G401.6 (cell line): Measurements from ENCODE around the gene PTDSS2.

ENCODE experiments used
- FAIRE-seq: peaks from 2 replicates; lab custom pipeline; 2012; peaks lifted over from hg19 to GRCh38; lab: Jason Lieb, UNC

The PTDSS2 gene

DNA sequence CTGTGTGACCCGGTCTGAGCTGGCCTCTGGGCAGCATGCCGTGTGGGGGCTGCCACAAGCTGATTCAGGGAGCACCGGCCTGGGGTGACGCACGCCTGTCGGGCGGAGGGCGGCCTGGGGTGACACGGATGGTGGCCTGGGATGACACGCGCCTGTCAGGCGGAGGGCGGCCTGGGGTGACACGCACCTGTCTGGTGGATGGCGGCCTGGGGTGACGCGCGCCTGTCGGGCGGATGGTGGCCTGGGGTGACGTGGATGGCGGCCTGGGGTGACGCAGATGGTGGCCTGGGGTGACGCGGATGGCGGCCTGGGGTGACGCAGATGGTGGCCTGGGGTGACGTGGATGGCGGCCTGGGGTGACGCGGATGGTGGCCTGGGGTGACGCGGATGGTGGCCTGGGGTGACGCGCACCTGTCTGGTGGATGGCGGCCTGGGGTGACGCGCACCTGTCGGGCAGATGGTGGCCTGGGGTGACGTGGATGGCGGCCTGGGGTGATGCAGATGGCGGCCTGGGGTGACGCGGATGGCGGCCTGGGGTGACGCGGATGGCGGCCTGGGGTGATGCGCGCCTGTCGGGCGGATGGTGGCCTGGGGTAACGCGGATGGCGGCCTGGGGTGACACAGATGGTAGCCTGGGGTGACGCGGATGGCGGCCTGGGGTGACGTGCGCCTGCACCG lies 21.5 kb downstream of the PTDSS2 start:
- no peak for FAIRE-seq

DNA sequence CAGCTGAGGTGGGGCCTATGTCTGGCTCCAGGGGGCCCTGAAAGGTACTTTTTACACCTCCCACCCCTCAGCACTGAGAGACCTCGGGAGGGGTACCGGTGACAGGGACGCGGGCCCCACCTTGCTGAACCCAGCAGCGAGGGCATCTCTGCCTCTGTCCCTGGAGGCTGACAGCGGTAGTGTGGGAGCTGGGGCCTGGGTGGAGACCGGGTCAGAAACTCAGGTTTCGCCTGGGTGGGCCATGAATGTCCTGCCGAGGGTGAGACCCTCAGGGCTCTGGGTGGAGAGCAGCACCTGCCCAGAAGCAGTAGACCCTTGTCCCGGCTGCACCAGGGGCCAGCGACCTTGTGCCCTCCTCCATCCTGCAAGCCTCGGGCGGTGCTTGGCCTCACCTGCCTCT lies 22.2 kb downstream of the PTDSS2 start:
- no peak for FAIRE-seq

DNA sequence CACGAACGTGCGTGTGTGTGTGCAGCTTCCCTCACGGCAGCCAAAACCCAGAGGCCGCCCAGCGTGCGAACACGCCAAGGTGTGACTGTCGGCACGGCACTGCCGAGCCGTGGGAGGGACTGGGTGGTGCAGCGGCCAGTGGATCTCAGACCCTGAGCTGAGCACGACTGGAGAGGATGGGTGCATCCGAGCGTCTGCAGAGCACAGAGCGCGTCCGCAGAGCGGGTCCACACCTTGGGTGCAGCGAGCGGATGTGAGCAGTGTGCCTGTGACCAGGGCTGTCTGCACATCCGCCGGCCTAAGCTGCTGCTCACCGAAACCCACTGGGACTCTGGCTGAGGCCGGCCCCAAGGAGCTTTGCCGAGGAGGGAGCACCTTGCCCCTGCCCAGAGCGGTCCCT lies 22.7 kb downstream of the PTDSS2 start:
- no peak for FAIRE-seq

DNA sequence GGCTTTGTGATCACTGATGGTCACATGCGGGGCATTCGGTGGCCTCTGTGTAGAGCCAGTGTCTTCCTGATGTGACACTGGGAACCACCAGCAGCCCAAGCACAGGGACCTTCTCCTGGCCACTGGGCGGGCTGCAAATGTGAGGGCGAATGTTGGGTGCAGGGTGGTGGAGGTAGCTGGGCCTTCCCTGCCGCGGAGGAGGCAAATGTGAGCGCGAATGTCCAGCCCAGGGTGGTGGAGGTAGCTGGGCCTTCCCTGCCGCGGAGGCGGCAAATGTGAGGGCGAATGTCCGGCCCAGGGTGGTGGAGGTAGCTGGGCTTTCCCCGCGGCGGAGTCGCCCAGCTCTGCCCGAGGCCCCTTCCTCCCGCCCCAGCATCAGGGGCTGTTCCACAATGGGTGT lies 23.3 kb downstream of the PTDSS2 start:
- FAIRE-seq, result no peak

DNA sequence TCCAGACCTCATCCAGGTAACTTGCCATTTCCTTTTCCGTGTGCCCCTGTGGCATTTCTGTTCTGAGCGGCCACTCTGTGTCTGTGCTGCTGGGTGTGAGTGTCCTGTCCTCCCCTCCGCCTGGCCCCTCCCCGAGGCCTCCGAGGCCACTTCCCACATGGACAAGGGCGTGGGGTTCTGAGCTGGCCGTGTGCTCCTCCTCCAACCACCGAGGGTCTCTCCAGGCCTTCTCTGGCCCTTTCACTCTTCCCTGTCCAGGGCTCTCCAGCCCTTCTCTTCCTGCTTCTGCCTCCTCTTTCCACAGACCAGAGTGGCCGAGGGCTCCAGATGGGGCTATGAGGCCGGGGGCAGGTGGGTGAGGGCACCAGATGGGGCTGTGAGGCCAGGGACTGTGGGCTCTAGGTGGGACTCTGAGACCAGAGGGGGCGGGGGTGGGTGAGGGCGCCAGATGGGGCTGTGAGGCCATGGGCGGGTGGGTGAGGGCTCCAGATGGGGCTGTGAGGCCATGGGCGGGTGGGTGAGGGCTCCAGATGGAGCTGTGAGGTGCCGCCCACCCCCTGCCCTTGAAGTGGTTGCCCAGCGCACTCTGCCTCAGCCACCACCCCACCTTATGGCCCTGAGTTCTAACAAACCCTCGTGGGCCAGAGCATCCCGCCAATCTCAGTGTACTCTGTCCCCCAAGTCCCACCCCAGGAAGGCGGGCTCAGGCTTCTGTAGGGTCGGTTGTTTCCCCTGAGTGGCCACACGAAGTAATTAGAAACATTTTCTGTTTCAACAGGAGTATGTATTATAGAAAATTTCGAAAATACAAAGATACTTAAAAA lies 24.1 kb downstream of the PTDSS2 start:
- FAIRE-seq, result no peak

DNA sequence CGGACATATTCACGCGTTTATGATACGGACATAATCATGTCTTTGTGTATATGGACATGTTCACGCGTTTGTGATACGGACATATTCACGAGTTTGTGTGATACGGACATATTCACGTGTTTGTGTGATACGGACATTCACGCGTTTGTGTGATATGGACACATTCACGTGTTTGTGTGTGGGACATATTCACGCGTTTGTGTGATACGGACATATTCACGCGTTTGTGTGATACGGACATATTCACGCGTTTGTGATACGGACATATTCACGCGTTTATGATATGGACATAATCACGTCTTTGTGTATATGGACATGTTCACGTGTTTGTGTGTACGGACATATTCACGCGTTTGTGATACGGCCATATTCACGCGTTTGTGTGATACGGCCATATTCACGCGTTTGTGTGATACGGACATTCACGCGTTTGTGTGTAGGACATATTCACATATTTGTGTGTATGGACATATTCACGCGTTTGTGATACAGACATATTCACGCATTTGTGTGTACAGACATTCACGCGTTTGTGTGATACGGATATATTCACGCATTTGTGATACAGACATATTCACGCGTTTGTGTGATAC lies 24.9 kb downstream of the PTDSS2 start:
- no peak for FAIRE-seq

DNA sequence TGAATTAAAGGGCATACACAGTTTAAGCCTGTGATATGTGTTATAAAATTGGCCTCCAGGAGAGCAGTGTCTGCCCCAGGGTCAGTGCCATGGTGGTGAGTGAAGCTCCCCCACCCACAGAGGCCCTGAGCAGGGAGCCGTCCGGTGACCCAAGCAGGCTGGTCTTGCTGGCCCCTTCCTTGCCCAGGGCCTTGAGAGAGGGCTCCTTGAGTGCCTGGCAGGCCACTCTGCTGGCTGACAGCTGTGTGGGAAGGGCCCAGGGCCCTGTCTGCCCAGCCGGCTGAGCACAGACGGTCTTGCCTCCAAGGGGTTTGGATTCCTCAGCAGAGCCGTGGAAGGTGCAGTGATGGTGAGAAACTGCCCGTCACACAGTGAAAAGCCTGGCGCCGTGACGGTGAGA lies 25.9 kb downstream of the PTDSS2 start:
- FAIRE-seq, result no peak

DNA sequence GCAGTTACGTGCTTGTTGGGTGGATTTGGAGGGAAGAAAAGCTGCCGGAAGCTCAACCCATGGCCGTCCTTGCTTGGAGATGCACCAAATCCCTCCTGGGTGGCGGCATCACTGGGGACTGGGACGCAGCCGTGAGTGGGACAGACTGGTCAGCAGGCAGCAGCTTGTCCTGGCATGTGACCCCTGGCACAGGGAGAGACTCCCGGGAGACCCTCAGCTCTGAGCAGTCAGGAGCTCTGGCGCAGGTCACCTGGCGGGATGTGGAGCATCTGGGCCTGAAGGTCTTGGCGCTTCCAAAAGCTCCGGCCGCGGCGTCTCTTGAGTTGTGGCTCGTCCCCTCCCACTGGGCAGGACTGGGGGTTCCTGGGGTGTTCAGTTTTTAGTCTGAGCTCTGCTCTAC lies 26.3 kb downstream of the PTDSS2 start:
- FAIRE-seq, result no peak

DNA sequence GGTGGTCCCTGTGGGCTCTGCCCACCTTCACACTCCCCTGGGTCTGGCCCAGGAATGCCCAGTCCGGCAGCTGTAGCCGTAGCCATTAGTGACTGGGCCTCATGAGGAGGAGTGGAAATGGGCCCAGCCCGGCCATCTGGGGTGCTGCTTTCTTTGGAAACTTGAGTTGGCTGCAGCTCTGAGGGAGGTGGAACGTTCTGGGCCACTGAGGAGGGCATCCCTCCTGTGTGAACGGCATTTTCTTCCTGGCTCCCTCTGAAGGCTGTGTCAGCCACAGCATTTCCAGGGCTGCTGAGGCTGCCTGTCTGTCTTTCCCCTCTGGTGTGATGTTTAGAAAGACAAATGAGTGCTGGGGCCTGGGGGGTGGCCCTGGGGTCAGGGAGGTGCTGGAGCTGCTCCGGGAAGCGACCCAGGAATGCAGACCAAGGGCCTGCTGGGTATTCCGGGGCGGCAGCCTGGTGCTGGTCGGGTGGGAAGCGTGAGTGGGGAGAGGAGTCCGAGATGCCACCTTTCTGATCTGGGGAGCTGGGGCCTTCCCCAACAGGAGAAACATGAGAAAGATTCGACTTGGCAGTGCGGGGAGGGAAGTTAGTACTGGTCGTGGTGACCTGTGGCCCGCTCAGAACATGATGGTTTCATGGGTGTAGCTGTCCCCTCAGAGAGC lies 27.1 kb downstream of the PTDSS2 start:
- no peak for FAIRE-seq

DNA sequence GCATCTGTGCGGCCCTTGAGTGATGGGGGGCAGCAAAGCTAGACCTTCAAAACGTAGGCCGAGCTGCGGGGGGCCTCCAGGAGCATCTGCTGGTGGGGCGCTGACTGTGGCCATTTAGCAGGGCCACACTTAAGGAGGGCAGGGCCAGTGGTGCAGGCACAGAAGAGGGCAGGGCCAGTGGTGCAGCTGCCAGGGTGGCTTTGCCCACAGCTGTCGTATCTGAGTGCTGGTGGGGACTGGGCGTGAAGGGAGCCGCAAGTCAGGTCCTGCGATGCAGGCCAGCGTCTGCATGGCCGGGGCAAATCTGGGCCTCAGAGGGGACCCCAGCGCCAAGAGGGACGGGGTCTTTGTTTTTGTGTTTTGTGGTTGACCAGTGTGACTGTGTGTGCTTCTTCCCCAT lies 29.2 kb downstream of the PTDSS2 start:
- FAIRE-seq, result no peak

DNA sequence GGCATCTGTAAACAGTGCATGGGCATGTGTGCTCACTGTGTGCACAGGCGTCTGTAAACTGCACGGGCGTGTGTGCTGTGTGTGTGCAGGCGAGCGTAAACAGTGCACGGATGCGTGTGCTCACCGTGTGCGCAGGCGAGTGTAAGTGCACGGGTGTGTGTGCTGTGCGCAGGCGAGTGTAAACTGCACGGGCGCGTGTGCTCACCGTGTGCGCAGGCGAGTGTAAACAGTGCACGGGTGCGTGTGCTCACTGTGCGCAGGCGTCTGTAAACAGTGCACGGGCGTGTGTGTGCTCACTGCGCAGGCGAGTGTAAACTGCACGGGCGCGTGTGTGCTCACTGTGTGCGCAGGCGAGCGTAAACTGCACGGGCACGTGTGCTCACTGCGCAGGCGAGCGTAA lies 34.5 kb downstream of the PTDSS2 start:
- FAIRE-seq, result no peak

DNA sequence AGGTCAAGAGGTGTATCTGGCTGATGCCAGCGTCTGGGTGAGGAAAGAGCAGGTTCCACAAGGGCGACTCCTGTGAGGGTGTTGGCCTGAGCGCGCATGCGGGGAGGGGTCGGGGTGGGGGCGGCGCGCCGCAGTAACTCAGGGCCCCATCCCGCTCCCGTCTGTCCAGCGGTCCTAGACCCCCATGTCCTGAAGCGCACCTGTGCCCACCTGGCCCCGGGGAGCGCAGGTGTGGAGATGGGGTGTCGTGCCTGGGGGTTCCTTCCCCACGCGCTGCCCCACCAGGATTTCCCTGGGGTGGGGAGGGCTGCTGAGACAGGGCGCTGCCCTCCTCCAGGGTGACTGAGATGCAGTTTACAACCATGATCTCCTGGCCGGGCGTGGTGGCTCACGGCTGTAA lies 36.1 kb downstream of the PTDSS2 start:
- FAIRE-seq, result no peak

DNA sequence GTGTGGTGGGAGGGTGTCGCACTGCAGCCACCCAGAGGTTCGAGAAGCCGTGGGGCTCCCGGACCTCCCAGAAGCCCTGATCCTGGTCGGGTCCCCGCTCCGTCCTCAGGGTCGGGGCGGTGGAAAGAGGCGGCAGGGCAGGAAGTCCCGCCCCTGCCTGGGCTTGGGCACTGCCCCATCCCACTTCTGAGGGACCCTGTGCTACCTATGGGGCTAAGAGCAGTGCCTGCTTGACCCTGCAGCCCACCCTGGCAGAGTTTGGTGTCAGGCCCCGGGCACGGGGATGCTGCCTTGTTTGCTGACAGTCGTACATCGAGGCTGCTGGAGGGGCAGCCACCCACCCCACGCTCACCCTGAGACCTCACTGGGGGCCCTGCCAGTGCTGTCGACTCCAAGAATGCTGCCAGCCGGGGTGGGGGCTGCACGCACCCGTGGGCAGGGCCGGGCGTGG lies 37.5 kb downstream of the PTDSS2 start:
- no peak for FAIRE-seq

DNA sequence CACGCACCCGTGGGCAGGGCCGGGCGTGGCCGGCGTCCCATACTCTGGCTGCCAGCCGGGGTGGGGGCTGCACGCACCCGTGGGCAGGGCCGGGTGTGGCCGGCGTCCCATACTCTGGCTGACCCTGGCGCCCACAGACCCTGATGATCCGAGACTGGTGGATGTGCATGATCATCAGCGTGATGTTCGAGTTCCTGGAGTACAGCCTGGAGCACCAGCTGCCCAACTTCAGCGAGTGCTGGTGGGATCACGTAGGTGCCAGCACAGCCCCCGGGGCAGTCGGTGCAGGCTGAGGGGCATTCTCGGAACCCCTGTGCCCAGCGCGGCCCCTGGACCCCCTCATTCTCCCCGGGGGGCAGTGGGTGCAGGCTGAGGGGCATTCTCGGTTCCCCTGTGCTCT lies 38.0 kb downstream of the PTDSS2 start:
- no peak for FAIRE-seq

DNA sequence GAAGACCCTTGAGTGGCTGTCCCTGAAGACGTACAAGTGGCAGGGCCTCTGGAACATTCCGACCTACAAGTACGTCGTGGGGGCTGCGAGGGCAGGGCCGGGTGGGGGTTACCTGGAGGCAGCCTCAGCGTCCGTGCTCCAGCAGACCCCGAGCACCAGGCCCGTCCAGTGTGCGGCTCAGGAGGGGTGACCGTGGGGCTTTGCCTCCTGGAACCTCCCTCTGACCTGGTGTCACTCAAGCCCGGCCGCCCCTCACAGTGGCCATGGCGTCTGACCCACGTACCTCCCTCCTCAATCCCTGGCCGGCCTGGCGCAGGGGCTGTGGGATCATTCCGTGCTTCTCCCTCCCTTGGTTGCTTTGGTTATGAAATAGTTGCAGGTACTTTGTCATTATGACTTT lies 38.5 kb downstream of the PTDSS2 start:
- FAIRE-seq, result no peak

DNA sequence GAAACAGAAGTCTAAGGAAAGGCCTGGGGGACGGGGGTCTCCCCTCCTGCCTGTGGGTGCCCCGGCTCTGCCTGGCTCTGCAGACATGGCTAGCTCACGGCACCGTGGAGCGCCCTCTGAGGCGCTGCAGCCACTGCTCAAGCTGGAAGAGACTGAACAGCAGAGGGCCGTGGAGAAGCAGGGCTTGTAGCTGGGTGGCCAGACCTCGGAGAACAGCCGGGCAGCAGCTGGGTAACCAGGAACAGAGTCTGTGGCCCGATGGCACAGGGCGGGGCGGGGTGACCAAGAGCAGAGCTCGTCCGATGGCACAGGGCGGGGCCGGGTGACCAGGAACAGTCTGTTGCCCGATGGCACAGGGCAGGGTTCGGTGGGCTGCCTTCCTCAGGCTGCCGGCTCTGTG lies 38.9 kb downstream of the PTDSS2 start:
- FAIRE-seq, result no peak

DNA sequence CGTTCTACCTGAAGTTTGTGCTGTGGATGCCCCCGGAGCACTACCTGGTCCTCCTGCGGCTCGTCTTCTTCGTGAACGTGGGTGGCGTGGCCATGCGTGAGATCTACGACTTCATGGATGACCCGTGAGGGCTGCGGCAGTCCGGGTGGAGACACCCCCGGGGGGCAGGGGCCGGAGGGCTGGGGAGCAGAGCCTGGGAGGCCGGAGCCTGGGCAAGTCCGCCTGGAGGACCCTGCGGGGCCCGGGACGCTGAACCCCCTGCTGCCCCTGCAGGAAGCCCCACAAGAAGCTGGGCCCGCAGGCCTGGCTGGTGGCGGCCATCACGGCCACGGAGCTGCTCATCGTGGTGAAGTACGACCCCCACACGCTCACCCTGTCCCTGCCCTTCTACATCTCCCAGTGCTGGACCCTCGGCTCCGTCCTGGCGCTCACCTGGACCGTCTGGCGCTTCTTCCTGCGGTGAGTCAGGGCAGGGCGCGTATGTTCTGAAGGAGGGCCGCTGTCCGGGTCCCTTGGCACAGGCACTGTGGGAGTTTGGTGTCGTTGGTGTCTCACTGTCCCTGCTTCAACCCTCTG lies 39.6 kb downstream of the PTDSS2 start:
- no peak for FAIRE-seq

DNA sequence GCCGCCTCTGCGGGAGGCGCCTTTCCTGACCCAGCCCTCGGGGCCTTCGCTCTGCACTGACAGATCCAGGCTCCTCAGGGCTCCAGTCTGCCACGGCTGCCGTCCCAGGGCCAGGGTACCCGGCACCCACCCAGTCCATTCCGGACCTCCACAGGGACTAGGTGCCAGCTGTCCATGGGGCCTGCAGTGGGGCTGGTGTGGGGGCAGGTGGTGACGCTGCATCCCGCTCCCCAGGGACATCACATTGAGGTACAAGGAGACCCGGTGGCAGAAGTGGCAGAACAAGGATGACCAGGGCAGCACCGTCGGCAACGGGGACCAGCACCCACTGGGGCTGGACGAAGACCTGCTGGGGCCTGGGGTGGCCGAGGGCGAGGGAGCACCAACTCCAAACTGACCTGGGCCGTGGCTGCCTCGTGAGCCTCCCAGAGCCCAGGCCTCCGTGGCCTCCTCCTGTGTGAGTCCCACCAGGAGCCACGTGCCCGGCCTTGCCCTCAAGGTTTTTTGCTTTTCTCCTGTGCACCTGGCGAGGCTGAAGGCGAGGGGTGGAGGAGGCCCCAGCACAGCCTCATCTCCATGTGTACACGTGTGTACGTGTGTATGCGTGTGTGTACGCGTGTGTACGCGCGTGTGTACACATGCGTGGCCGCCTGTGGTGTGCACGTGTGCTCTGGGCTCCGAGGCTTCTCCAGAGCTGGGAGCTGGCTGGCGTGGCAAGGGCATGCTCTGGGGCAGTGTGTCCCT lies 40.3 kb downstream of the PTDSS2 start:
- FAIRE-seq, result no peak

DNA sequence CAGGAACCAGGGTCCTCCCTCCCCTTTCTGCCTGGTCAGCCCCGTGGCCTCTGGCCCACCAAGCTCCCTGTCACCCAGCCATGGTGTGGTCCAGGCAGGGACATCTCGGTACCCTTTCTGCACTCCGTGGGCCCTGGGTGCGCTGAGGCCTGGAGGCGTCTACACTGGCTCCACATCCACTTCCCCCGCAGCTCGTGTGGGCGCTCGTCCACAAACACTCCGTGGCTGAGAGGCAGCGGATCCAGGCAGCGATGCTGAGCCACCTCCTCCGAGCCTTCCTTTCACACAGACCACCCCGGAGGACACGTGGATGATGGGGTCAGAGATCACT lies 40.8 kb downstream of the PTDSS2 start:
- FAIRE-seq, result no peak

DNA sequence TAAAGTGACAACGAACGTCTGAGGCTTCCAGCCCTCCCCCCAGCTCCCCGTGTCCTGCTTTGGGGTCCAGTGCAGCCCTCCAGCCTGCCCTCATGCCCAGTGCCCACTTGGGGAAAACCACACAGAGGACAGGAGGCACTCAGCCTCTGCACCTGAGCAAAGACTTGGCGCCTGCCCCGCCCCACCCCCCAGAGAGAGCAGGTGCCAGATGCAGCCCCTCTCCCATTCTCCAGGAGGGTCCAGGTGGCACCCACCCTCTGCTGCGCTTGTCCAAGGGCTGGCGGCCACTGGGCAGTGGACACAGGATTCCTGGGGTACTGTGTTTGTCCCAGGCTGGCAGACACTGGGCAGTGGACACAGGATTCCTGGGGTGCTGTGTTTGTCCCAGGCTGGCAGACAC lies 41.3 kb downstream of the PTDSS2 start:
- no peak for FAIRE-seq

DNA sequence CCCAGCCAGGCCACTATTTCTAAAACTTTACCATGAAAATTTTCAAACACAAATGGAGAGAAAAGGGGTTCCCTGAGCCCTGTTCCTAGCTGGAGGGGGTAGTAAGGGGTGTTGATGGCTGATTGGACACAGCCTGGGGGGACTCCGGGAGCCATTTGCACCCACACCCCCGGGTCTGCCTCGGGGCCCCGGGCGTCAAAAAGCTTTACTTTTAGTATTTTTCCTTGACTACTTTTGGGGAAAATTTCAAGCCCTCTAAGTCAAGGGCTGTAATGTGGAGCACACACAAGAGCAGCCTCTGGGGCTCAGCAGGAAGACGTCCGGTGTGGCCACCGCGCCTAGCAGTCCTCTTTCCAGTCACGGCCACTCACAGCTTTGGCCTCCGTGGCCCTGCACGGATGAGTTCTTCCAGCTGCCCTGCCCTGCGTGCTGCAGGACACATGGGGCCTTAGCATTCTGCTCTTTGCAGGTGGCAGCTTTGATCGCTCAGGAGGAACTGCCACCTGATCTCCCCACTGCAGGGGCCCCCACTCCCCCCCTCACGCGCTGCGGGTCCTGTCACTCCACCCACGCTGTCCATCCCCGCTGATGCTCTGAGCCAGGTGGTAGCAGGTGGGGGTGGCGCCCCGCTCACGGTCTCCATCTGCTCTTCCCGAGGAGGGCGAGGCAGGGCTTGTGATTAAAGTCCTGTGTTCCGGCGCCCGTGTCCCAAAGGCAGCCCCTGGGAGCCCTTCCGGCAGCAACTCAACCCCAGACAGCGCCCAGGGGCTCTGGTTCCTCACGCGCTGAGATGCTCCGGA lies 42.5 kb downstream of the PTDSS2 start:
- no peak for FAIRE-seq
